HG03571 (cell line): ENCODE measurements around the gene ALOX15B.
A peak's percentile ranks its signal among the peaks of the same experiment; 100 is the strongest.

Source experiments
- ATAC-seq: cut with Tn5 transposase; IDR thresholded peaks from one replicate; pipeline ENCODE4 v1.9.1; 2021; ENCODE audit not compliant: unreplicated experiment

ALOX15B gene

DNA sequence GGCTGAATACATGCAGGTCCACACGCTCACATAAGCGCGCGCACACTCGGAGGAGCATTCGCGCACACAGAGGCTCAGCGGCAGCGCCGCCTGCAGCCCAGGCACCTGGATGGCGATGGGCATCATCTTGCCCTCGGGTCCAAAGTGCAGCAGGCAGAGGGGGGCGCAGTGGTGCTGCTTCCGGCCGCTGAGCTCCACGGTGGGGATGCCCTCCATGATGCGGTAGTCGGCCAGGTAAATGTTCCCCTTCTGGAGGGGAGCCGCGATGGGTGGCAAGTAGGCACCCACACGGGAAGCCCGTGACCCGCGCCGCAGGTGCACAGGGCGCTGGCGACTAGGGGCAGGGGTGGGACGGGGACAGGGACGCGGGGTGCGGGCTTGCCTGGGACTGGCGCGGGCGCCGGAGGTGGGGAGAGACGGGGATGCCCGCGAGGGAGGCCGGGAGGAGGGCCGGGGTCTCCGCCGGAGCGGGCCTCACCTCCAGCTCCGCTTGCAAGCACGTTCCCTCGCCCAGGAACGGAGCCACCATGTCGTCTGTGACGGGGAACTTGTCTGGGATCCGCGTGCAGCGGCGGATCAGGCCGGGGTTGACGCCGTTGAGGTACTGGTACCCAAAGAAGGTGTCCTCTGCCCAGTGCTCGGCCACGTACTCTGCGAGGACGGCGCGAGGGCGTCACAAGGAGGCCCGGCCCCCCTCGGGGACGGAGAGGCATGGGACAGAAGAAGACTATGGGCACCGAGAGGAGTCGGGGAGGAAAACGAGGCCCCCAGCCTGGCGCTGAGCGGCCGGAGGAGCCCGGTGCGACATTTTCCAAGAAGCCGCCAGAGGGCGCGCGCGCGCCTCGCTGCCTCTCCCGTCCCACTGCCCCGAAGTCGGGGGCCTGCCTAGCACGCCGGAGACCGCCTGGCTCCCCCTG lies 40.7 kb downstream of the ALOX15B start:
- ATAC-seq, result peak; percentile 61

DNA sequence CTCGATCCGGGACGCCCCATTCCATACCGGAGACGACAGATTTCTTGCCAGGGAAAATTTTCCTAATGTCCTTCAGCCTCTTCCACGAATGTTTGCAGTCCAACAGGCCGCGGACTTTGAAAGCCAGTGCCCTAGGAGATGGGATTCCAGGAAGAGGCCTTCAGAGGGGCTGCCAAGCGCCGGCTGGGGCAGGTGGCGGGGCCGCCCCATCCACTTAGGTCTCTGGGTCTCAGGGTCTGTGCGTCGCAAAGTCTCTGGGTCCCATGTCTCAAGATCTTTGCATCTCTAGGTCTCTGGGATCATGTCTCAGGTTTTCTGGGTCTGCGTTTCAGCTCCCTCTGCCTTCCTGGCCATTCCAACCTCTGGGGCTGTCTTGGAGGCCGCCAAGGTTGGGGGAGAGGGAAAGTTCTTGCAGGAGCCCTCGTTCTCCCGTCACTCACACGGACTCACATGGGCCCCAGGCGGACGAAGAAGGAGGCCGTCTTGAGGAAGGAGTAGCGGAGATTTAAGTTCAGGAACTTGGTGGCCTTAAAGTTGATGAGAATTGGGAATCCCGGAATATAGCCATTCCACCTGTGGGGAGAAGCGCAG lies 41.4 kb downstream of the ALOX15B start:
- ATAC-seq, result no peak

GRCh38 chr17:8080799-8081219 lies 42.0 kb downstream of the ALOX15B start:
- no peak for ATAC-seq

DNA sequence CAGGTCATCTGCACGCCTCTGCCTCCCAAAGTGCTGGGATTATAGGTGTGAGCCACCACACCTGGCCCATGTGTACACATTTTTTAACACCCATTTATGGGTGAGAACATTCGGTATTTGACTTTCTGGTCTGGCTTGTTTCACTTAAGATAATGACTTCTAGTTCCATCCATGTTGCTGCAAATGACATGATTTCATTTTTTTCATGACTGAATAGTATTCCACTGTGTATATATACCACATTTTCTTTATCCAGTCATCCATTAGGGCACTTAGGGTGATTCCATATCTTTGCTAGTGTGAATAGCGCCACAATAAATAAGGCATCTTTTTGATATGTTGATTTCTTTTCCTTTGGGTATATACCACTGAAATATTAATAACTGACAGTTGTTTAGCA lies 43.0 kb downstream of the ALOX15B start:
- no peak for ATAC-seq

- no peak for ATAC-seq
Observed at GRCh38 chr17:8082292-8082691, 43.4 kb downstream of the ALOX15B start.

GRCh38 chr17:8084250-8084649 lies 45.4 kb downstream of the ALOX15B start:
- no peak for ATAC-seq

GRCh38 chr17:8087075-8087951 lies 48.5 kb downstream of the ALOX15B start, which contains the start of gene ALOX12B:
Gene ALOX12B (minus strand): TSS chr17:8087716. CDS start chr17:8087442, 274 bp downstream.
- ATAC-seq, result no peak

GRCh38 chr17:8087952-8088230 lies 49.0 kb downstream of the ALOX15B start:
- ATAC-seq, result no peak

DNA sequence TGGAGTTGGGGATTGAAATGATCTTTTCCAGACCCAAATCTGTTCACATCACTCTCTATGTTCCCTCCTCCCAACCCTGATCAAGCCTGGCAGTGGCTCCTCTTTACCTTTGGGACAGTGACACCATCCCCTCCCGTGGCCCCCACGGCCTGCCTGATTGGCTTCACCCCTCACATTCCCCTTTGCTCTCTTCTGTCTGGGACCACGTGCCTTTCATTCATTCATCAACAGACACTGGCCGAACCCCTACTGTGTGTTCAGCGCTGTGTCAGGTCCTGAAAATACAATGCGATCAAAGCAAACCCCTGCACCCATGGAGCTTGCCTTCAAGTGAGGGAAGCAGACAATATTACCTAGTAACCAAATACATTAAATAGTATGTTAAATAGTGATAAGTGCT lies 50.9 kb downstream of the ALOX15B start:
- ATAC-seq, result no peak

DNA sequence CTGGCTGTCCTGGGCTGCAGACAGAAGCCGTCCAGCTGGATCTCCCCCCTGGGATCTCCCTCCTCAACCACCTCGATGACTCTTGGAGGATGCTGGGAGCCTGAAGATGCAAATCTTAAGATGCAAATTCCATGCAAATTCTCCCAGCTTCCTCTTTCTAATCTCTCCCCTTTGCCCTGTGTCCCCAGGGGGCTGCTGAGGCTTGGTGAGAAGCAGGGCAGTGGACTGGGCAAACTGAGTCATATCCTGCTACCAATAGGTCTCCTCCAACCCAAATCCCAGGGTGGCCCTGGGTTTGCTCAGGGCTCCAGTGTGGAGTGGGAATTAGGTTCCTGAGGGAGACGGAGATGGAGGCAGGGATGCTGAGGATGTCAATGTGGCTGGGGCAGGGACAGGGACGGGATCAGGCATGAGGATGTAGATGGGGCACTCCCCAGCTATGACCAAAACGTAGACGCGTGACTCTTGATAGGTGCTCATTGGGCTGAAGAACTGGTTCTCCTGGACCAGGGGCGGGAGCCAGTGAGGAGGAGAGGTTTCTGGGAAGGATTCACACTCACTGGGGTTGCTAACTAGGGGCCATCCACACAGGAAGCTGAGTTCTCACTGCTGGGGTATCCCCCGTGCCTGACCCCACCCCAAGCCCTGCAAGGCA lies 52.3 kb downstream of the ALOX15B start:
- ATAC-seq, result peak; percentile 57

GRCh38 chr17:8095361-8095760 lies 56.5 kb downstream of the ALOX15B start:
- ATAC-seq, result no peak

DNA sequence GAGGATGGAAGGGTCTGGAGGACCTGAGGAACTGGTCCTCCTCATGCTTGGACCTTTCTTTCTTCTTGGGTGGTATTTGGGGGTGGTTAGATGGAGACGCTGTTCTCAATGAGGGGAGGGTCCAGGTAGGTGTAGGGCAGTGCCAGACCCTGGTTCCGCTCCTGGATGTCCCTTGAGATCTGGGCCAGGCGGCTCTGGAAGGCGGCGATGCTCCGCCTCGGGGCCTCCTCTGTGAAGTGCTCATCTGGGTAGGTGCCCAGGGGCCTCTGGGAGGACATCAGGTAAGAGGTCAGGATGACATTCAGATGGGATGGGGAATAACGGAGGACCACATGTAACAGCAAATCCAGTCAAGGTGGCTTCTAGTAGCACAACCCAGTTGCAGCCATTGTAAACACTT lies 57.7 kb downstream of the ALOX15B start:
- no peak for ATAC-seq
